Duodenal mucosa (tissue), 2 donors: Measurements from ENCODE around the gene RALY.

Source experiments
- H3K27ac ChIP-seq: one replicate; pipeline ENCODE4 v1.7.0; 2013; ENCODE audit warnings: low read depth, low read length
- H3K27me3 ChIP-seq, 2 donors: one replicate each; pipeline ENCODE4 v1.7.0; 2013; ENCODE audit warnings: low read length in 2 of 2, control low read depth in 1 of 2; ENCODE audit not compliant: insufficient read depth in 2 of 2, control insufficient read depth in 1 of 2
- H3K36me3 ChIP-seq, 2 donors: one replicate each; pipeline ENCODE4 v1.7.0; 2013; ENCODE audit warnings: low read length in 2 of 2, control low read depth in 1 of 2; ENCODE audit not compliant: insufficient read depth in 2 of 2, control insufficient read depth in 1 of 2
- H3K4me1 ChIP-seq, 2 donors: one replicate each; pipeline ENCODE4 v1.7.0; 2013; ENCODE audit warnings: low read length in 2 of 2, control low read depth in 1 of 2; ENCODE audit not compliant: insufficient read depth in 2 of 2, control insufficient read depth in 1 of 2
- H3K4me3 ChIP-seq, 2 donors: one replicate each; pipeline ENCODE4 v1.7.0; 2013; ENCODE audit warnings: low read length in 2 of 2, low read depth in 1 of 2
- H3K9ac ChIP-seq, 2 donors: one replicate each; pipeline ENCODE4 v1.7.0; 2013; ENCODE audit warnings: low read length in 2 of 2, low read depth in 1 of 2
- H3K9me3 ChIP-seq, 2 donors: one replicate each; pipeline ENCODE4 v1.7.0; 2013; ENCODE audit warnings: low read length in 2 of 2, control low read depth in 1 of 2; ENCODE audit not compliant: control insufficient read depth in 1 of 2

Gene RALY

GRCh38 chr20:33969563-33969962 lies 24.1 kb upstream of the RALY start:
- Histone ChIP-seq H3K4me3 (no peak overlapping the region), H3K27me3 (no peaks in the 10 kb centered on the region), H3K9me3 (no peaks in the 10 kb centered on the region), H3K9ac (no peak overlapping the region), H3K36me3 (no peaks in the 10 kb centered on the region), H3K27ac (no peak overlapping the region), H3K4me1 (no peaks in the 10 kb centered on the region)

- no peaks in the 10 kb centered on the region for H3K36me3 ChIP-seq
- no peak overlapping the region for H3K9ac ChIP-seq
- H3K9me3 ChIP-seq = no peaks in the 10 kb centered on the region
- H3K27ac ChIP-seq = no peak overlapping the region
- no peaks in the 10 kb centered on the region for H3K4me1 ChIP-seq
- H3K27me3 ChIP-seq = no peaks in the 10 kb centered on the region
- no peak overlapping the region for H3K4me3 ChIP-seq
These were observed 23.5 kb upstream of the RALY start for GRCh38 chr20:33970229-33970628.

GRCh38 chr20:33971147-33971975 lies 22.4 kb upstream of the RALY start:
- Histone ChIP-seq H3K9me3 (no peaks in the 10 kb centered on the region), H3K36me3 (no peaks in the 10 kb centered on the region), H3K27me3 (no peaks in the 10 kb centered on the region), H3K4me3 (no peak overlapping the region), H3K4me1 (no peaks in the 10 kb centered on the region), H3K27ac (no peak overlapping the region), H3K9ac (no peak overlapping the region)

- no peak overlapping the region for H3K27ac ChIP-seq
- H3K9me3 ChIP-seq = no peaks in the 10 kb centered on the region
- H3K9ac ChIP-seq = no peak overlapping the region
- H3K27me3 ChIP-seq = no peaks in the 10 kb centered on the region
- H3K4me1 ChIP-seq = no peaks in the 10 kb centered on the region
- no peak overlapping the region for H3K4me3 ChIP-seq
- no peaks in the 10 kb centered on the region for H3K36me3 ChIP-seq
These were observed 16.8 kb upstream of the RALY start for GRCh38 chr20:33976959-33977358.

GRCh38 chr20:33977535-33977934 lies 16.2 kb upstream of the RALY start:
- Histone ChIP-seq H3K36me3 (no peaks in the 10 kb centered on the region), H3K27me3 (no peaks in the 10 kb centered on the region), H3K4me3 (no peak overlapping the region), H3K27ac (no peak overlapping the region), H3K4me1 (no peaks in the 10 kb centered on the region), H3K9ac (no peak overlapping the region), H3K9me3 (no peaks in the 10 kb centered on the region)

- H3K27me3 ChIP-seq = no peaks in the 10 kb centered on the region
- no peak overlapping the region for H3K4me3 ChIP-seq
- H3K9ac ChIP-seq = no peak overlapping the region
- no peaks in the 10 kb centered on the region for H3K9me3 ChIP-seq
- no peaks in the 10 kb centered on the region for H3K4me1 ChIP-seq
- H3K36me3 ChIP-seq = no peaks in the 10 kb centered on the region
- no peak overlapping the region for H3K27ac ChIP-seq
These were observed 14.6 kb upstream of the RALY start for GRCh38 chr20:33979094-33979493.

GRCh38 chr20:33981347-33981746 lies 12.4 kb upstream of the RALY start:
- Histone ChIP-seq H3K9me3 (no peaks in the 10 kb centered on the region), H3K36me3 (no peaks in the 10 kb centered on the region), H3K27me3 (no peaks in the 10 kb centered on the region), H3K4me1 (no peaks in the 10 kb centered on the region), H3K9ac (no peak overlapping the region), H3K4me3 (no peak overlapping the region), H3K27ac (no peak overlapping the region)

GRCh38 chr20:33981964-33982363 lies 11.7 kb upstream of the RALY start:
- H3K9ac ChIP-seq = no peak overlapping the region
- no peaks in the 10 kb centered on the region for H3K36me3 ChIP-seq
- no peaks in the 10 kb centered on the region for H3K27me3 ChIP-seq
- H3K4me1 ChIP-seq = no peaks in the 10 kb centered on the region
- H3K27ac ChIP-seq = no peak overlapping the region
- no peaks in the 10 kb centered on the region for H3K9me3 ChIP-seq
- H3K4me3 ChIP-seq = no peak overlapping the region

- Histone ChIP-seq H3K9ac (no peak overlapping the region), H3K4me1 (no peaks in the 10 kb centered on the region), H3K27ac (no peak overlapping the region), H3K36me3 (no peaks in the 10 kb centered on the region), H3K27me3 (no peaks in the 10 kb centered on the region), H3K4me3 (no peak overlapping the region), H3K9me3 (no peaks in the 10 kb centered on the region)
These were observed 10.3 kb upstream of the RALY start for GRCh38 chr20:33983371-33983770.

- H3K9ac ChIP-seq = no peak overlapping the region
- no peaks in the 10 kb centered on the region for H3K9me3 ChIP-seq
- H3K27ac ChIP-seq = no peak overlapping the region
- no peak overlapping the region for H3K4me3 ChIP-seq
- H3K4me1 ChIP-seq = no peaks in the 10 kb centered on the region
- no peaks in the 10 kb centered on the region for H3K27me3 ChIP-seq
- no peaks in the 10 kb centered on the region for H3K36me3 ChIP-seq
These were observed 9.5 kb upstream of the RALY start for GRCh38 chr20:33984182-33984719.
